Kidney epithelial cell (primary cell): ENCODE data around the gene OR6C3. TPM values are rescaled to one million over a fixed set of nuclear protein-coding genes. Genes with fewer than 3 reads are reported as not detected.
"Not testable (repeated sequence)": the region's sequence is repeated elsewhere in the genome, so short reads cannot be mapped to it uniquely, and the experiment has no call there.

Experiments used
- DNase-seq: peaks from one replicate; pipeline ENCODE4 v3.0.0-alpha.2; 2010; ENCODE audit warnings: low read depth
- H3K27me3 ChIP-seq: 2 replicates; pipeline ENCODE4 v1.6.0; 2011; ENCODE audit warnings: low read length; ENCODE audit not compliant: control insufficient read depth, insufficient read depth
- H3K36me3 ChIP-seq: 2 replicates; pipeline ENCODE4 v1.5.1; 2011; ENCODE audit warnings: low read length; ENCODE audit not compliant: control insufficient read depth, insufficient read depth
- H3K4me3 ChIP-seq: 2 replicates; pipeline ENCODE4 v1.5.1; 2011; ENCODE audit warnings: low read depth, mild to moderate bottlenecking, control low read depth, low read length
- CTCF ChIP-seq: IDR thresholded peaks from 2 replicates; pipeline ENCODE4 v1.5.1; 2011; ENCODE audit warnings: mild to moderate bottlenecking, moderate library complexity, low read length, control low read depth, inconsistent platforms; ENCODE audit not compliant: insufficient read depth, poor library complexity, severe bottlenecking
- total RNA-seq: library from RNA; depleted of rRNA; stranded (reverse); fragments of >200 nt; gene quantifications from 2 replicates; pipeline ENCODE4 v1.2.3, GENCODE V29; 2015

Gene OR6C3
- total RNA-seq: not detected in 2 replicates

- H3K4me3 ChIP-seq: no peak within 1 kb of the TSS
- H3K27me3 ChIP-seq: no peaks in the 10 kb centered on the region
- no peak for TF ChIP-seq CTCF
- H3K36me3 ChIP-seq: no peaks in the 10 kb centered on the region
- DNase-seq: no peak
Observed at GRCh38 chr12:55330446-55330845, at the start of gene OR6C3. Gene OR6C3 (plus strand): TSS chr12:55330746. CDS start chr12:55331701, 955 bp downstream.

- Histone ChIP-seq H3K27me3 (no peaks in the 10 kb centered on the region), H3K36me3 (no peaks in the 10 kb centered on the region), H3K4me3 (no peak overlapping the region)
- TF ChIP-seq CTCF: no peak
- DNase-seq: no peak
Observed at GRCh38 chr12:55280991-55281390, 49.6 kb upstream of the OR6C3 start.

- TF ChIP-seq CTCF: no peak
- DNase-seq: no peak
- H3K4me3 ChIP-seq: no peak overlapping the region
Observed at GRCh38 chr12:55289999-55290398, 40.5 kb upstream of the OR6C3 start.

GRCh38 chr12:55296469-55296868 is 34.1 kb upstream of the OR6C3 start, which contains the start of gene OR6C6:
Gene OR6C6 (minus strand): TSS chr12:55296569. CDS start chr12:55295232, 1,337 bp downstream.
- no peak for TF ChIP-seq CTCF
- Histone ChIP-seq H3K36me3 (no peaks in the 10 kb centered on the region), H3K27me3 (no peaks in the 10 kb centered on the region), H3K4me3 (no peak within 1 kb of the TSS)
- DNase-seq: no peak

More at GRCh38 chr12:55289999-55290398, 40.5 kb upstream of the OR6C3 start:
- Histone ChIP-seq H3K36me3 (no peaks in the 10 kb centered on the region), H3K27me3 (no peaks in the 10 kb centered on the region)

- Histone ChIP-seq H3K36me3 (no peaks in the 10 kb centered on the region), H3K27me3 (no peaks in the 10 kb centered on the region), H3K4me3 (no peak within 1 kb of the TSS)
- TF ChIP-seq CTCF: no peak
- no peak for DNase-seq
Observed at GRCh38 chr12:55314043-55314442, 16.5 kb upstream of the OR6C3 start, which contains the start of gene OR6C1. Gene OR6C1 (plus strand): TSS chr12:55314343. CDS start chr12:55320600, 6,257 bp downstream.

GRCh38 chr12:55320201-55320600 is 10.3 kb upstream of the OR6C3 start:
- no peaks in the 10 kb centered on the region for H3K27me3 ChIP-seq
- no peaks in the 10 kb centered on the region for H3K36me3 ChIP-seq
- no peak for DNase-seq
- no peak overlapping the region for H3K4me3 ChIP-seq
- no peak for TF ChIP-seq CTCF

GRCh38 chr12:55325801-55326200 is 4.7 kb upstream of the OR6C3 start:
- H3K36me3 ChIP-seq, H3K27me3 ChIP-seq, DNase-seq, H3K4me3 ChIP-seq: not testable (repeated sequence)
